HG02973 (cell line): Measurements from ENCODE around the gene SPATS2L.
A peak's percentile ranks its signal among the peaks of the same experiment; 100 is the strongest.

Source experiments
- ATAC-seq: cut with Tn5 transposase; IDR thresholded peaks from one replicate; pipeline ENCODE4 v1.9.1; 2021; ENCODE audit warnings: moderate library complexity; ENCODE audit not compliant: unreplicated experiment

The SPATS2L gene

DNA sequence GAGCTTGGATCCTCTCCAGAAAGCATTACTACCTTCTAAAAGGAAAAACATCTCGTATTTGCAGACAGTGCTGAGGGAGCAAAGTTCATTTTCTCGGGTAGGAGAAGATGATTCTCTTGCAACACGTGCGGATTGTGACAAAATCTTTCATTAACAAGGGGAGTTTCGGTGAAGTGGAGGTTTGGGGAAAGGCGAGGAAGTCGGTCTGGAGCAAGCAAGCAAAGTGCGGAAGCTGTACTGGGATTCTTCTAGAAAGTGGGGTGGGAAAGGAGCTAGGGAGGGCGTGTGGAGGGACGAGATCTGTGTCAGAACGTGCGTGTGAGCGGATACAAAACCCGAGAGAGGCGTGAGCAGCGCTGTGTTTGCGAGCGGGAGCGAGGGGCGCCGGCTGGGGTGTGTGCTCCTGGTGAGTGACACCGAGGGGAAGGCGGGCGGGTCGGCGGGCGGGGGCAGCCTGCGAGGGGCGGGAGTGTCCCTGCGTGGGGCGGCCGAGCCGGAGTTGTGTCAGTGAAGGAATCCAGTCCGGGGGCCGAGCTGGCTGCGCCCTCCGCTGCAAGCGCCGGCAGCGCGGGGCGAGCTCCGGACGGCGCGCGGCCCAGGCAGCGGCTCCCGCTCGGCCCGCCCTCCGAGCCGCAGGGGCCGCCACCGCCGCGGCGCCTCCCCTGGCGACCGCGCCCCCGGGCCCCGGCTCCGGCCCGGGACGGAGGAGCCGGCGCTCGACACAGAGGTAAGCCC lies at the start of gene SPATS2L:
Gene SPATS2L (plus strand): TSS at position 498 of the 735 bp plus-strand sequence. CDS start 82,552 bp downstream, outside the sequence.
- ATAC-seq: peak; percentile 45

GRCh38 chr2:200257570-200257969 lies 48.9 kb upstream of the SPATS2L start:
- ATAC-seq: no peak

DNA sequence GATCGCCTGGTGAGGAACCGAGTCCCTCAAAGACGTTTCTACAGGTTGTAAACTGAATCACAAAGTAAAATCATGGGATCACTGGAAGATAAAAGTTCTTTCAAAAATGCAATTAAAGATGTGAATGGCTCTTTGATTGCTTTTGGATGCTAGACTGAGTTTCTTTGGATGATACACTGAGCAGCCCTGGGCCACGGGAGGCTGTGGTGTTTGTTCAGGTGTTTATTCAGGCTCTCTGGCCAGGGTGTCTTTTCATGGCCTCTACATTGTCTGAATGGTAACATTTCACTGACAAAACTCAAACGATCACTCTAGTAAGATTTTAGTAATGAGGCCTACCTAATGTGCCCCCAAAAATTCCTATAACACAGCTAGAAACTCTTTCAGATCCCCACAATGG lies 48.4 kb upstream of the SPATS2L start:
- no peak for ATAC-seq

GRCh38 chr2:200258881-200259576 lies 47.5 kb upstream of the SPATS2L start:
- ATAC-seq: no peak

DNA sequence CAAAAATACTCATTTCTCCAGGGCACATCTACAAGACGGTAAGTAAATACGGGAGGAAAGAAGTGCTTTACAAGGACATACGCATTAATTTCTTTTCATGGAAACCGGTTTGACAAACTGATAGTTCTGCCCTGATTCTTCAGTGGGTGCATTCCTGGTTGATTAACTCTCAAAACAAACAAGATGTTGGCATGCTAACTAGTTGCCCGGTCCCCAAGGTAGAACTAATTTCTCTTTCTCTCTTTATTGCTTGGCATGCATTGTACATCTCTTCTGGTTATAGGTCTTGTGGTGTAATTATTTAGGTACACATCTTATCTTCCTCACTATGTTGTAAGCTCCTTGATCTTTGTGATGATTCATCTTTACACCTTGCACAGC lies 46.9 kb upstream of the SPATS2L start:
- no peak for ATAC-seq

DNA sequence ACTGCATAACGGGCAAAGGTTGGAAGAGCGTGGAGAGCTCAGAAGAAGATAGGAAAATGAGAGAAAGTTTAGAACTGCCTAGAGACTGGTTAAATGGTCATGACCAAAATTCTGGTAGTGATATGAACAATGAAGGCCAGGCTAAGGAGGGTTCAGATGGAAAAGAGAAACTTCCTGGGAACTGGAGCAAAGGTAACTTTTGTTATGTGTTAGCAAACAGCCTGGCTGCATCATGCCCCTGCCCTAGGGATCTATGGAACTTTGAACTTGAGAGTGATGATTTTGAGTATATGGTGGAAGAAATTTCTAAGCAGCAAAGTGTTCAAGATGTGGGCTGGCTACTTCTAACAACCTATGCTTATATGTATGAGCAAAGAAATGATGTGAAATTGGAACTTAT lies 44.4 kb upstream of the SPATS2L start:
- no peak for ATAC-seq

DNA sequence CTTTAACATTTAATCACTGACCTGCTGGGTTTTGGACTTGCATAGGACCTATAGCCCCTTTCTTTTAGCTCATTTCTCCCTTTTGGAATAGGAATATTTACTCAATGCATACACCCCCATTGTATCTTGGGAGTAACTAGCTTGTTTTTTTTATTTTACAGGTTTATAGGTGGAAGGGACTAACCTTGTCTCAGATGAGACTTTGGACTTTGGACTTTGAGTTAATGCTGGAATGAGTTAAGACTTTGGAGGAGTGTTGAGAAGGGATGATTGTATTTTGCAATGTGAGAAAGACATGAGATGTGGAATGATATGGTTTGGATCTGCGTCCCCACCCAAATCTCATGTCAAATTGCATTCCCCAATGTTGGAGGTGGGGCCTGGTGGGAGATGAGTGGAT lies 43.2 kb upstream of the SPATS2L start:
- ATAC-seq: no peak

GRCh38 chr2:200264631-200265030 lies 41.9 kb upstream of the SPATS2L start:
- ATAC-seq: no peak

DNA sequence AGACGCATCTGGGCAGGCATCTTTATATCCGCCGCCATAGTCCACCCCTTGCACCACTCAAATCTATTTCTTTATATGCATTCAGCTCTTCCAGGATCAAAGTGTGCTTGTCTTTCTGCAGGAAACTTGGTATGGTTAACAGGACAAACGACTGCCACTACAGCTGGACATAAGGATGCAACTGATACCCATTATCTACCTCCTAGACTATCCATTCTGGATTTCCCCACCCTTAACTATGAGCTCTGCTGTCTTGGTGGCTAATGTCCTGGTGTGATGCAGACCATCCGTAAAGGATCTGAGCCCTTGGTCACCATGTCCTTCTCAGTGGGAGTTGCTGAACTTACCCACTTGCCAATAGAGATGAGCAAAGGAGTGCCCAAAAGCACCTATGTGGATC lies 40.1 kb upstream of the SPATS2L start:
- ATAC-seq: no peak

DNA sequence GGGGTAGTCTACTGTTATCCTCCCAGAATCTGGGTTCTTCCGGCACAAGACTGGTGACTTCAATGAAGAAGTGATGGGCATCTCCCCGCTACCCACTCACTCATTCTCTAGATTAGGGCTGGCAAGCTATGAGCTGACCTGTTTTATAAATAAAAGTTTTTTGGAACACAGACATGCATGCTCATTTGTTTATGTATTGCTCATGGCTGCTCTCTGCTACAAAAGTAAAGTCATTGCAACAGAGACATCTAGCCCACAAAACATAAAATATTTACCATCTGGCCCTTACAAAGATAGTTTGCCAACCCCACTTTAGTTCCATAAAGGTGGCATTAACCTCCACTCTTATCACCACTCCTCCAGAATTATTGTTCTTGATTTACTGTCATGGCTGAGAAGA lies 39.1 kb upstream of the SPATS2L start:
- no peak for ATAC-seq

DNA sequence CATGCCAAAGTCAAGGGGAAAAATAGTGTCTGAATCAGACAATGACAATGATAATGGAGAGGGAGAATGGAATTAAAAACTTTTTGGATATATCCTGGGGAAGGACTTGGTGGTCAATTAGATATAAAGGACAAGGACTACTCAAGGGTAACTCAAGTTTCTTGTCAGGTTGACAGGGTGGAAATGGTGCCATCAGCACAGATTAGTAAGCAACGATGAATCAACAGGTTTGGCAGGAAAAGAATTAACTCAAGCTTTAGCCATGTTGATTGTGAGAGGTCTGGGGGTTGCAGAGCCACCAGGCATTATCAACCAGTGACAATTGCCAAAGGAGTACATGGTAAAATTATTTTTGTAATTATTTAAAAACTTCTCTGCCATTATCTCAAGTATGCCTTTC lies 35.8 kb upstream of the SPATS2L start:
- ATAC-seq: no peak

- ATAC-seq: no peak
Observed at GRCh38 chr2:200272320-200272719, 34.2 kb upstream of the SPATS2L start.

DNA sequence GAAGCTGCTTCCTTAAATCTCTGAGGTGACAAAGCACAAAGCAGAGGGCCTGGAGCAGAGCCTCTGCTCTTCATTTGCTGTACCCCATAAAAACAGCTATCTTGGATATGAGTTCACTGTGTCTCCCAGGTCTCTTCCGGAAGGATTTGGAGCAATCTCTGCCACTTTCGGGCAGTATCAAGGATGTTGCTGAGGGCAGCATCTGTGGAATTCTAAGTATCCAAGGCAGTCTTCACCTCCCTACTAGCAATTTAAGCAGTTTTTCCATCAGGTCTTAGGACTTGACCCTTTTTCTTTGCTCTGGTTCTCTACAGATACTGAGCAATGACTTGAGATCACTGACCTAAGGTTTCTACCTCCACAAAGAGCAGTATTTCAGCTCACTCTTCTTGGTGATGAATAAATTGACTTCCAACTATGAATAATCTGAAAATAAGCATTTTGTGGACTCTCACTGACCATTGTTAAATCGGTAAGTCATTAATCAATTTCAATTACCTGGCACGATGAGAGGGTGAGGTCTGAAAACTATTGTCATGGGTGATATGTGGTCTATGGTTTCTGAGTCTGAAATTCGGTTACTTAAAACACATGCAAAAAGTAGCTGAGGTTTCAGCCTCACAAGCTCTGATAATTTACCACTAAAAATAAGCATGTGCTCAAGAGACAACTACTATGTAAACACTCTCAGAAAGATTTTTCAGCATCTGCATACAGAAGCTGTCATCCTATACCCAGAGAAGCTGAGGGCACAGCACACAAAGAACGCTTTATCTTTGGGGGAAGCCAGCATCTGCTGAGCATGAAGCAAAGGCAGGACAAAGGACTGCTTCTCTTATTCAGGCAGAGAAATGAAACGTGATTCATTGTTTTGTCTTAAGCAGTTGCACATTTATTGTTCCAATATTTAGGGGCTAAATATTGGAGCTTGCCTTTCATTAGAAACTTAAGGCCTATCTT lies 32.1 kb upstream of the SPATS2L start:
- ATAC-seq: no peak

DNA sequence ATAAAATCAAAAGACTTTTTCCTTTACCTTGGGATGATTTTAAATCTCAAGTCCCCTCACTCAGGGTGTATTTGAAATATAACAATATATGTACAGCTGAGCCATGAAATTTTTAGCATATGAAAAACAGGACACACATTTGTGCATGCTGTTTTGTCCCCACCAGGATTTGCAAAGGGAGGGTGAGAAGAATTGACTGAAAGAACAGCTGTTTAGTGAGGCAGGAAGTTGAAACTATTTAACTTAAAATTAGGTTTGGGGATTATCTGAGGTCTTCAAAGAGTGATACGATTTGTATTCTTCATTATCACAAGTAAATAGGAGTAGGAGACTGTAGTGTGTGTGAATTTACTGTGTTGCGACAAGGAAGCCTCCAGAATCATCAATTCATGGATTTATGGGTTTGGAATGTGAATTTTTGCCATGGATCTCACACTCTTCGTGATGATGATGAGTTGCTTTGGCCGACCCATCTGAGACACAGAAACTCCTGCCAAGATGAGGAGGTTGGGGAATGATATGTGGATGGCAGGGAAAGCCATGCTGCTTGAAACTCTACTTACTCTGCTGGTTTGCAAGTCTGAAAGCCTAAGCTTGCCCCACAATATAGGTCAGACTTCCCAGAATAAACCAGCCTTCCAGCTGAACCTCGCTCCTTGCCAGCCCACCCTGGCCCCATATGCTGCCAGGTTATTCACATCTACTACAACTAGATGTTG lies 31.0 kb upstream of the SPATS2L start:
- no peak for ATAC-seq

- ATAC-seq: no peak
Observed at GRCh38 chr2:200276472-200276871, 30.0 kb upstream of the SPATS2L start.

- no peak for ATAC-seq
Observed at GRCh38 chr2:200278694-200279316, 27.7 kb upstream of the SPATS2L start.

DNA sequence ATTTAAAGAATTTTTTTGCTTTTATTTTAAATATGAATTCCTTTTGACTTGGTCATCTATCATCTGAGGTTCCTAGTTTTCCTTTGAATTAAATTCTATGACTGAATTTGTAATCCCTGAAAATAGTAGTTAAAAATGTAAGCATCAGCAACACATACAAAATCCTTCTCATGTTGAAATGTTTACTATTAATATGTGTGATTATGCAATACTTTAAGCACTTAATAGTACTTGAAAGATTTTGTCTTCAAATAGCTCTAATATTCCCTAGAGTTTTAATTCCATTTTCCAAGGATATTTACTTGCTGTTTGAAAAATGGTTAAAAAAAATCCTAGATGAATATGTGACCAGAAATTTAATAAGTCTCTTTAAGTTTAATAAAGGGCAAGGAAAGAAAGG lies 26.6 kb upstream of the SPATS2L start:
- ATAC-seq: no peak

GRCh38 chr2:200286578-200286977 lies 19.9 kb upstream of the SPATS2L start:
- no peak for ATAC-seq

- no peak for ATAC-seq
Observed at GRCh38 chr2:200288670-200289429, 17.6 kb upstream of the SPATS2L start.

GRCh38 chr2:200296118-200296517 lies 10.4 kb upstream of the SPATS2L start:
- ATAC-seq: no peak
